NCI-H774 (cell line): ENCODE data around the gene SBNO2.

Experiments used
- DNase-seq: peaks from one replicate; lab custom pipeline; 2025; lab: John Stamatoyannopoulos, UW

The SBNO2 gene

DNA sequence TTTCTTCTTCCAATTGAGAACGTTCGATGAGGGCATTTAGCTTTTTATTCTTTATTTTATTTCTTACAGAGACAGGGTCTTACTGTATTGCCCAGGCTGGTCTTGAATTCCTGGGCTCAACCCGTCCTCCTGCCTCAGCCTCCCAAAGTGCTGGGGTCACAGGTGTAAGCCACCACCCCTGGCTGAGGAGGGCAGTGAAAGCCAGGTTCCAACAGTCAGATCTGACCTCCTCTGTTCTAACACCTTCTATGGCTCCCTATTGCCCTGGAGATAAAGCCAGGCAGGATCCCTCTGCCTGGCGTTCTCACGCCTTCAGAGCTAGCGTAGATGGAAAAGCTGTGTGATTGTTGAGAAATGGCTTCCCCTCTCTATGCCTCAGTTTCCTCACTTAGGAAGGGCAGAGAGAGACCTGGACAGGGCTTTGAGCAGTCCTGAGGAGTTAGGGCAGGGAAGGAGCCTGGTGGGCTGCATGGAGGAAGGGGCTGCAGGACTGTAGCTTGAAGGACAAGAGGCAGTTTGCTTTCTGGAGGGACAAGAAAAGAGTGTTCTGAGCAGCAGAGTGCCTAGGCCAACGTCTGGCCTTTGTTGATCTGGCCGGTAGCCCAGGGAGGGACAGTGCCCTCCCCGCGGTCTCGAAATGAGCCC, 101.6 kb downstream of the SBNO2 start:
- no peak for DNase-seq

GRCh38 chr19:1070931-1071791, 102.9 kb downstream of the SBNO2 start:
- no peak for DNase-seq

- no peak for DNase-seq
Measured at GRCh38 chr19:1070576-1070930, 103.5 kb downstream of the SBNO2 start.

GRCh38 chr19:1069009-1069779, 104.9 kb downstream of the SBNO2 start:
- no peak for DNase-seq

DNA sequence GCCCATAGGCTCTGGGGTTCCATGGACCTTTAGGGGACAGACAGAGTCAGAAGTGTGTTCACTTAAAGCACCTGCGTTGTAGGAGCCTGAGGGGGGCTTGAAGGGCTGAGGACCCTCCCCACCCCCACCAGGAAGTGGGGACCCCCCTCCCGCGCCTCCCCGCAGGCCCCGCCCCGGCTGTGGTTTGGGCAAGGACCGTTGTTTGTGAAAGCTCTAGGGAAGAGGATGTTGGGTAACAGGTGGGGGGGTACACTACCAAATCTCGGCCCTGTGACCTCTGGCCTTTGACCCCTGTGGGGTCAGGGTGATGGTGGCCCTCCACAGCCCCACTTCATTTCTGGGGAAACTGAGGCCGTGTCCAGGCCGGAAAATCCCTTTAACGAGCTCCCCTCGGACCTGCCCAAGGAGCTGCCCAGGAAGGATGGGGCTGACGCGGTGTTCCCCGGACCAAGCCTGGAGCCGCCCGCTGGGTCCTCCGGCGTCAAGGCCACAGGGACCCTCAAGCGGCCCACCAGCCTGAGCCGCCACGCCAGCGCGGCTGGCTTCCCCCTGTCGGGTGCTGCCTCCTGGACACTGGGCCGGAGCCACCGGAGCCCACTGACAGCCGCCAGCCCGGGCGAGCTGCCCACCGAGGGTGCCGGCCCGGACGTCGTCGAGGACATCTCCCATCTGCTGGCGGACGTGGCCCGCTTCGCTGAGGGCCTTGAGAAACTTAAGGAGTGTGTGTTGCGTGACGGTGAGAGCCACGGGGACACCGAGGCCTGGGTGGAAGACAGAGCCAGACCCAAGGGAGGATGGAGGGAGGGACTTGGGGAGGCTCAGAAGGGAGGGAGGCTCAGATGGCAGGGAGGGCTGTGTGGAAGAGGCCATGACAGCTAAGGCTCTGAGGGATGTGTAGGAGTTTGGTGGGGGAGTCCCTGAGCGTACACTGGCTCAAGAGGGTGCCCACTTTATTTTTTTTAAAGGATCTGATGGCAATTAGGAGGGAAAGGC, 105.8 kb downstream of the SBNO2 start:
- DNase-seq, result no peak

GRCh38 chr19:1067341-1067957, 106.6 kb downstream of the SBNO2 start:
- no peak for DNase-seq

- DNase-seq, result no peak
Measured at GRCh38 chr19:1066748-1067340, 107.2 kb downstream of the SBNO2 start, which contains the start of gene ARHGAP45. Gene ARHGAP45, plus strand, starts transcription at chr19:1067167. Its CDS starts 239 bp downstream, at chr19:1067406.

GRCh38 chr19:1066251-1066747, 107.8 kb downstream of the SBNO2 start:
- no peak for DNase-seq

- DNase-seq, result no peak
Measured at GRCh38 chr19:1065606-1066109, 108.4 kb downstream of the SBNO2 start.

DNA sequence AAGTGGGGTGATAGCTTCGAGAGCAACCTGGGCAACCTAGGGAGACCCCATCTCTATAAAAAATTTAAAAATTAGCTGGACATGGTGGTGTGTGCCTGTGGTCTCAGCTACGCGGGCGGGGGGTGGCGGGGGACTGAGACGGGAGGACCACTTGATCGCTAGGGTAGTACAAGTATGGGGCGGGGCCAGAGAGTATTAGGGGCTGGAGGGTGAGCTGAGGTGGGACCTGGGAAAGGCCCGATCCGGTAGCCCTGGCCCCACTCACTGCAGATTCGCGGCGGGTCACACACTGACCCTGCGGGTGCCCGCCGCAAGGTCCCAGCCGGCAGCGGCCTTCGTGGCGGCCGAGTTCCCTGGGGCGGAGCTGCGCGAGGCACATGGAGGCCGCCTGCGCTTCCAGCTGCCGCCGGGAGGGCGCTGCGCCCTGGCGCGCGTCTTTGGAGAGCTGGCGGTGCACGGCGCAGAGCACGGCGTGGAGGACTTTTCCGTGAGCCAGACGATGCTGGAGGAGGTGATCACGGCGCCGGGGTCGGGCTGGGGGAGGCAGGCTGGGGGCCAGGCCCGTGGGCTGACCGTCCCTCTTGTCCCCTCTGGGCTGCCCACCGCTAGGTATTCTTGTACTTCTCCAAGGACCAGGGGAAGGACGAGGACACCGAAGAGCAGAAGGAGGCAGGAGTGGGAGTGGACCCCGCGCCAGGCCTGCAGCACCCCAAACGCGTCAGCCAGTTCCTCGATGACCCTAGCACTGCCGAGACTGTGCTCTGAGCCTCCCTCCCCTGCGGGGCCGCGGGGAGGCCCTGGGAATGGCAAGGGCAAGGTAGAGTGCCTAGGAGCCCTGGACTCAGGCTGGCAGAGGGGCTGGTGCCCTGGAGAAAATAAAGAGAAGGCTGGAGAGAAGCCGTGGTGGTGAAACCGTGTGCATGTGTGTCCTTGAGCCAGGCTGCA, 109.1 kb downstream of the SBNO2 start:
- DNase-seq, result no peak

DNA sequence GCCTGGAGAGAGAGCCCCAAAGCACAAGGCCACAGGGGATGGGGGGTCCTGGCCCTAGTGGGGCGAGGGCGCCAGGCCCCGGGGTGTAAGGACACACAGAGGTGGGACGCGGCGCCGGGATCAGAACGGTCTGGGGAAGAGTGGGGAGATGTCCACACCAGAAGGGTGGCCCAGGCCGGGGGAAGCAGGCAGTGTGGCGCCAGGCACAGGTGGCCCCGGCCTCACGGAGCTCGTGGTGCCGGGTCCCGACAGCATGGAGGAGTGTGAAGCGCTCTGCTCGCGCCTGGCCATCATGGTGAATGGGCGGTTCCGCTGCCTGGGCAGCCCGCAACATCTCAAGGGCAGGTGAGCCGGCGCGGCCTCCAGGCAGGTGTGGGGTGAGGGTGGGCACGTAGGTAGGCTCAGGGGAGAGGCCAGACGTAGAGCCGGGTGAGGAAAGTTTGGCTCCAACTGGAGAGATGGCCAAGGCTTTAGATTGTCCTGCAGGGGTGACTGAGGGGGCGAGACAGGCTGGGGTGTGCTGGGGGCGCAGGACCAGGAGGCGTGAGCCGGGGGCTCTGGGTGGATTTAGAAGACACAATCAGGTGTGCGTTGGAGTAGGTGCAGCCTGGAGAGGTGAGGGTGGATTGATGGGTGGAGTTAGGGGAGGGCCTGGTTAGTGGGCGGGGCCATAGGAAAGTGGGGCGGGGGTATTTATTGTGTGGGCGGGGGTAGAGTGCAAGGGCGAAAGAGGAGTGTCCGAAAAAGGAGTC, 110.0 kb downstream of the SBNO2 start:
- no peak for DNase-seq

DNA sequence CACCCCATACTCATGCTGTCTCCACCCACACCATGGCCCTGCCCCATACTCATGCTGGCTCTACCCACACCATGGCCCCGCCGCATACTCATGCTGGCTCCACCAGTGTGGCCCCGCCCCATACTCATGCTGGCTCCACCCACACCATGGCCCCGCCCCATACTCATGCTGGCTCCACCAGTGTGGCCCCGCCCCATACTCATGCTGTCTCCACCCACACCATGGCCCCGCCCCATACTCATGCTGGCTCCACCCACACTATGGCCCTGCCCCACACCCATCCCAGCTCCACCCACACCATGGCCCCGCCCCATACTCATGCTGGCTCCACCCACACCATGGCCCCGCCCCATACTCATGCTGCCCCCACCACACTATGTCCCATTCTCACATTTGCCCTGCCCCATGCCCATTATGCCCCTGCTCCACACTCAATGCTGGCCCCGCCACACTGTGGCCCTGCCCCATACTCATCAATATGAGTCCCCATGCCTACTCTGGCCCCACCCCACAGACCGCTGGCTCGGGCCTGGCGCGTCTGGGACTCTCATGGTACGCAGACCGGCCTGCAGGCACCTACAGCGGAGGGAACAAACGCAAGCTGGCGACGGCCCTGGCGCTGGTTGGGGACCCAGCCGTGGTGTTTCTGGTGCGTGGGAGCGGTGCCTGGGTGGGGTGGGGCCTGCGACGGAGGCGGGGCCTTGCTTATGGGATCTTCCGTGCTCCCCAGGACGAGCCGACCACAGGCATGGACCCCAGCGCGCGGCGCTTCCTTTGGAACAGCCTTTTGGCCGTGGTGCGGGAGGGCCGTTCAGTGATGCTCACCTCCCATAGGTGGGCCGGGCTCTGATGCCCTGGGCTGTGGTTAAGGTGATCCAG, 110.8 kb downstream of the SBNO2 start:
- DNase-seq, result no peak

DNA sequence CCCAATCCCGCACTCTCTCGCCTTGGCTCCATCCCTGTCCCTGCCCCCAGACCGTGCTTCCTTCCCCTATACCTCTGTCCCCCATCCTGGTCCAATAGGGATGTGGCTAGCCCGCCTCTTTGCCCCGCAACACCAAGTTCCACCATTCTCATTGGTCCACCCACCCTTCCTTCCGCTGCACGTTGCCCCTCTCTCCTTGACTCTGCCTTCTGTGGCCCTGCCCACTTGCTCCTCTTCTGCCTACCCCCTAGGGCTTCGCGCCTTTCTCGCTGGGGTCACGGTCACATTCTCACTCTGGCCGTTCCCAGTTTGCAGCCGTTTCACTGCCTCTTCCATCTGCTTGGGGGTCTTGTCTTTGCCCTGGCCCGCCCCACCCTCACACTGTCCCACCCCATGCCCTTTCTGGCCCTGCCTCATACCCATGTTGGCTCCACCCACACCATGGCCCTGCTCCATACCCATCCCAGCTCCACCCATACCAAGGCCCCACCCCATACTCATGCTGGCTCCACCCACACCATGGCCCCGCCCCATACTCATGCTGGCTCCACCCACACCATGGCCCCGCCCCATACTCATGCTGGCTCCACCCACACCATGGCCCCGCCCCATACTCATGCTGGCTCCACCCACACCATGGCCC, 111.6 kb downstream of the SBNO2 start:
- DNase-seq, result no peak

DNA sequence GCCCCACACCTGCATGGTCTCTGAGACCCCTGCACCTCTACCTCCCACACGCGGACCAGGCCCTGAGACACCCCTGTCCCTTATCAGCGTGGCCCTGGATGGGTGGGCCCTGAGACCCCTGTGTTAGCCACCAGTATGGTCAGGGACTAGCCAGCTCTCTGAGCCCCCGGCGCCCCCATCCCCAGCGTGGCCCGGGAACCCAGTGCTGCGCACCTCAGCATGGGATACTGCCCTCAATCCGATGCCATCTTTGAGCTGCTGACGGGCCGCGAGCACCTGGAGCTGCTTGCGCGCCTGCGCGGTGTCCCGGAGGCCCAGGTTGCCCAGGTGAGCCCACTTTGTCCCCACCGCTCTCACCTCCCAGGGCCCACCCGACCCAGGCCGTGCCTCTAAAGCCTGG, 112.1 kb downstream of the SBNO2 start:
- no peak for DNase-seq

GRCh38 chr19:1060689-1061088, 113.4 kb downstream of the SBNO2 start:
- DNase-seq, result no peak

DNA sequence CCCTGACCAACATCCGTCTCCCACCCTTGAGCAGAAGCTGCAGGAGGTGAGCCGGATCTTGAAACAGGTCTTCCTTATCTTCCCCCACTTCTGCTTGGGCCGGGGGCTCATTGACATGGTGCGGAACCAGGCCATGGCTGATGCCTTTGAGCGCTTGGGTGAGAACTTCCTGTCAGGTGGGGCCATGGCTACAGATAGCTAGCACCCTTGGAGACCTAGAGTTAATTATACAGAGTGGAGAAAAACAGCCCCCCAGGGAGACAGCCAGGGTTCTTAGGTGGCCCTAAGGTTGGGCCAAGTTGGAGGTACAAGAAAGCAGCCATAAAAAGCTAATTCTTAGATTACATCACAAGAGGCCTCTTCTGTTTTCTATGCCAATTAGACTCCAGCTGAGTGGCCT, 116.0 kb downstream of the SBNO2 start:
- no peak for DNase-seq
